Tibial nerve (tissue), 4 donors: ENCODE measurements around the gene COL4A5. TPM values are rescaled to one million over a fixed set of nuclear protein-coding genes. Genes with fewer than 3 reads are reported as not detected.

ENCODE experiments used
- DNase-seq, 2 donors: peaks; one replicate each; pipeline ENCODE4 v3.0.0-alpha.2; 2019; ENCODE audit warnings: low spot score in 2 of 2
- H3K27ac ChIP-seq, 4 donors: fragments of 200-600 bp; sonication (generic) in 3 of 4; one replicate each; pipeline ENCODE4 v1.5.1; 2017 to 2019; ENCODE audit warnings: mild to moderate bottlenecking in 1 of 4
- H3K27me3 ChIP-seq, 2 donors: fragments of 200-600 bp; sonication (generic) in 1 of 2; one replicate each; pipeline versions ENCODE4 v1.5.1 to v1.6.0; 2017 to 2019
- H3K36me3 ChIP-seq, 3 donors: fragments of 200-600 bp; sonication (generic); one replicate each; pipeline ENCODE4 v1.5.1; 2018 to 2019
- H3K4me1 ChIP-seq, 4 donors: fragments of 200-600 bp; sonication (generic) in 3 of 4; one replicate each; pipeline ENCODE4 v1.5.1; 2017 to 2019
- H3K4me3 ChIP-seq, 4 donors: fragments of 200-600 bp; sonication (generic) in 3 of 4; one replicate each; pipeline ENCODE4 v1.5.1; 2017 to 2019; ENCODE audit warnings: mild to moderate bottlenecking in 1 of 4, moderate library complexity in 1 of 4
- H3K9me3 ChIP-seq, 4 donors: fragments of 200-600 bp; sonication (generic) in 3 of 4; one replicate each; pipeline ENCODE4 v1.5.1; 2017 to 2019
- EP300 ChIP-seq, 2 donors: sonication (generic); formaldehyde crosslinking; IDR thresholded peaks; one replicate each; pipeline ENCODE4 v1.6.1; 2017; ENCODE audit warnings: antibody characterized with exemption in 2 of 2, mild to moderate bottlenecking in 1 of 2
- POLR2A ChIP-seq, 2 donors: fragments of 450-650 bp; IDR thresholded peaks; one replicate each; pipeline ENCODE4 v1.6.1; 2017; ENCODE audit warnings: antibody characterized with exemption in 2 of 2, mild to moderate bottlenecking in 2 of 2, moderate library complexity in 2 of 2
- WGBS, 2 donors: methylation state at CpG; one replicate each; pipeline ENCODE4 v1.1.5; 2018; 5-methylcytosine and 5-hydroxymethylcytosine counted together
- total RNA-seq, 4 donors: library from RNA; depleted of rRNA; stranded (reverse); fragments of >200 nt; gene quantifications; one replicate each; pipeline ENCODE4 v1.1.0, GENCODE V29; 2016
- TF ChIP-seq, protein P1 (sequence below), 5 experiments: fragments of 200-600 bp in 3 of 5; fragments of 450-650 bp in 2 of 5; sonication (generic) in 3 of 5; IDR thresholded peaks; one replicate each; pipeline ENCODE4 v1.5.1; 2016 to 2019; ENCODE audit warnings: antibody characterized with exemption in 5 of 5, mild to moderate bottlenecking in 3 of 5, moderate library complexity in 2 of 5

COL4A5 gene
- total RNA-seq, 4 donors from 2014 or later, result 7.4 to 24.9 (median 15.7) TPM

DNA sequence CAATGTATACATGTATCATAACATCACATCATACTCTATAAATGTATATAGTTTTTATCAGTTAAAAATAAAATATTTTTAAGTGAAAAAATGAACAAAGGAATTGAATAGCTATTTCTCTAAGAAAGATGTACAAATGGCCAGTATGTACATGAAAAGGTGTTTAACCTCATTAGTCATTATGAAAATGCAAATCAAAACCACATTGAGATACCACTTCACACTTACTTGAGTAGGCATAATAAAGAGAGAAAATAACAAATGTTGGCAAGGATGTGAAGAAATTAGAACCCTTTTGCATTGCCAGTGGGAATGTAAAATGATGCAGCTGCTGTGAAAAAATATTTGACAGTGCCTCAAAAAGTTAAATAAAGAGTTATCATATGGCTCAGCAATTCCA is 201.2 kb downstream of the COL4A5 start:
- Histone ChIP-seq H3K4me3 (no peak overlapping the region), H3K9me3 (peaks cover 0 to 8% (median 0%) of the 10 kb centered on the region in 4 donors), H3K27me3 (no peaks in the 10 kb centered on the region), H3K27ac (no peak overlapping the region), H3K4me1 (no peaks in the 10 kb centered on the region), H3K36me3 (no peaks in the 10 kb centered on the region)
- DNase-seq, result no peak
- no peak for TF ChIP-seq POLR2A (IDR thresholded peaks at IDR 0.05)
- TF ChIP-seq EP300 (IDR thresholded peaks at IDR 0.05), result no peak
- TF ChIP-seq, protein P1, sequence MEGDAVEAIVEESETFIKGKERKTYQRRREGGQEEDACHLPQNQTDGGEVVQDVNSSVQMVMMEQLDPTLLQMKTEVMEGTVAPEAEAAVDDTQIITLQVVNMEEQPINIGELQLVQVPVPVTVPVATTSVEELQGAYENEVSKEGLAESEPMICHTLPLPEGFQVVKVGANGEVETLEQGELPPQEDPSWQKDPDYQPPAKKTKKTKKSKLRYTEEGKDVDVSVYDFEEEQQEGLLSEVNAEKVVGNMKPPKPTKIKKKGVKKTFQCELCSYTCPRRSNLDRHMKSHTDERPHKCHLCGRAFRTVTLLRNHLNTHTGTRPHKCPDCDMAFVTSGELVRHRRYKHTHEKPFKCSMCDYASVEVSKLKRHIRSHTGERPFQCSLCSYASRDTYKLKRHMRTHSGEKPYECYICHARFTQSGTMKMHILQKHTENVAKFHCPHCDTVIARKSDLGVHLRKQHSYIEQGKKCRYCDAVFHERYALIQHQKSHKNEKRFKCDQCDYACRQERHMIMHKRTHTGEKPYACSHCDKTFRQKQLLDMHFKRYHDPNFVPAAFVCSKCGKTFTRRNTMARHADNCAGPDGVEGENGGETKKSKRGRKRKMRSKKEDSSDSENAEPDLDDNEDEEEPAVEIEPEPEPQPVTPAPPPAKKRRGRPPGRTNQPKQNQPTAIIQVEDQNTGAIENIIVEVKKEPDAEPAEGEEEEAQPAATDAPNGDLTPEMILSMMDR (IDR thresholded peaks at IDR 0.05), result no peak

DNA sequence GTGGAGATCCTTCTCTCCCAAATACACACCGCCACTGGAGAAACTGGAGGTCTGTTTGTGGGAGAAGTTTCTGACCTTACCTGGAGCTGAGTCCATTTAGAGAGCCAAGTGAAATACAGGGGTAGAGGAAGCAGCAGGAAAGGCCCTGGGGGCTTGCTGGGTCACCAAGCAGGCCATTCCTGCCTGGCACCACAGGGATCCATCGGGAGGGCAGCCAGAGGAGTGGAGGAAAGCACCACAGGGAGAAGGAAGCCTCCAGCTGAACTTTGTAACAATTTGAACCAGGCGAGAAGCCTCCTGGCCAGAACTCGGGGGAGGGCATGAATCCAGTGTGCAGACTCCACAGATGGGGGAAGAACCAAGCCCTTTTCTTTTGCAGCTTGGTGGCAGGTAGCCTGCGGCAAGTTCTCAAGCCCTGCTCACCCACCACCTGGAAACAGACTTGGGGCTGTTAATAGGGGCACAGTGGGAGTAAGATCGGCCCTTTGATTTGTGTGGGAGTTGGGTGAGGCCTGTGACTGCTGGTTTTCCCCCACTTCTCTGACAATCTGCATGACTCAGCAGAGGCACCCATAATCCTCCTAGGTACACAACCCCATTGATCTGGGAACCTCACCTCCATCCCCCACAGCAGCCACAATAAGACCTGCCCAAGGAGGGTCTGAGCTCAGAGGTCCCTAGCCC is 202.1 kb downstream of the COL4A5 start:
- WGBS, 2 donors, result 81 to 92% methylated on average over 5 to 6 of the region's 6 CpGs

DNA sequence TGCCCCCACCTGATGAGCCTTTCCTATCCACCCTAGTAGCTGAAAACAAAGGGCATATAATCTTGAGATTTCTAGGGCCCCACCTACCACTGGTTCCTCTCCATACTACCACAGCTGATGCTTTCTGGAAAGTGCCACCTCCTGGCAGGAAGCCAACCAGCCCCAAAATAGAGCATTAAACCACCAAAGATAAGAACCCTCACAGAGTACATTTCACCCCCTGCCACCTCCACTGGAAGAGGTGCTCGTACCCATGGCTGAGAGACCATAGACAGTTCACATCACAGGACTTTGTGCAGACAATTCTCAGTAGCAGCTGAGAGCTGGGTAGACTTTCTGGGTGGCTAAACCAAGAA is 202.6 kb downstream of the COL4A5 start:
- TF ChIP-seq EP300 (IDR thresholded peaks at IDR 0.05), result no peak
- TF ChIP-seq POLR2A (IDR thresholded peaks at IDR 0.05), result no peak
- TF ChIP-seq, protein P1 (IDR thresholded peaks at IDR 0.05), result no peak
- WGBS, 2 donors, result 71 to 100% methylated on average over 1 of the region's 1 CpG

More for the DNA sequence above, 202.1 kb downstream of the COL4A5 start:
- H3K4me1 ChIP-seq, result no peaks in the 10 kb centered on the region
- DNase-seq, result no peak
- H3K9me3 ChIP-seq, result peaks cover 0 to 8% (median 0%) of the 10 kb centered on the region in 4 donors
- H3K27me3 ChIP-seq, result no peaks in the 10 kb centered on the region
- H3K27ac ChIP-seq, result no peak overlapping the region
- TF ChIP-seq EP300 (IDR thresholded peaks at IDR 0.05) (no peak), POLR2A (IDR thresholded peaks at IDR 0.05) (no peak)
- TF ChIP-seq, protein P1 (IDR thresholded peaks at IDR 0.05), result no peak
- no peaks in the 10 kb centered on the region for H3K36me3 ChIP-seq
- H3K4me3 ChIP-seq, result no peak overlapping the region

DNA sequence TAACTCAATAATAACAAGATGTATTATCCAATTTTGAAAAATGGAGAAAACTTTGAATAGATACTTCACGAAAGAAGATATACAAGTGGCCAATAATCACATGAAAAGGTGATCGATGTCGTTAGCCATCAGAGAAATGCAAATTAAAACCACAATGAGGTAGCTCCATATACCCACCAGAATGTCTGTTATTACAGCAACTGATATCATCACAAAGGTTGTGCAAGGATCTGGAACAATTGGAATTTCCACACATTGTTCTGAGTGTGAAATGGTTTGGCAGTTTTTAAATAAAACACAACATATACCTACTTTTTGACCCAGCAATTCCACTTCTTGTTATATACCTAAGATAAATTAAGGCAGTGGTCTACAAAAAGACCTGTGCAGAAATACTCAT is 225.1 kb downstream of the COL4A5 start:
- Histone ChIP-seq H3K27me3 (peaks cover 0 to 13% of the 10 kb centered on the region in 2 donors), H3K9me3 (no peaks in the 10 kb centered on the region), H3K4me1 (no peaks in the 10 kb centered on the region), H3K36me3 (no peaks in the 10 kb centered on the region), H3K27ac (no peak overlapping the region), H3K4me3 (no peak overlapping the region)
- TF ChIP-seq EP300 (IDR thresholded peaks at IDR 0.05) (no peak), POLR2A (IDR thresholded peaks at IDR 0.05) (no peak)
- TF ChIP-seq, protein P1 (IDR thresholded peaks at IDR 0.05), result no peak
- 85 to 100% methylated on average over 3 of the region's 3 CpGs for WGBS, 2 donors
- DNase-seq, result no peak

More for the DNA sequence above, 202.6 kb downstream of the COL4A5 start:
- Histone ChIP-seq H3K27me3 (no peaks in the 10 kb centered on the region), H3K4me1 (no peaks in the 10 kb centered on the region), H3K36me3 (no peaks in the 10 kb centered on the region), H3K9me3 (peaks cover 0 to 8% (median 0%) of the 10 kb centered on the region in 4 donors), H3K27ac (no peak overlapping the region), H3K4me3 (no peak overlapping the region)
- no peak for DNase-seq

DNA sequence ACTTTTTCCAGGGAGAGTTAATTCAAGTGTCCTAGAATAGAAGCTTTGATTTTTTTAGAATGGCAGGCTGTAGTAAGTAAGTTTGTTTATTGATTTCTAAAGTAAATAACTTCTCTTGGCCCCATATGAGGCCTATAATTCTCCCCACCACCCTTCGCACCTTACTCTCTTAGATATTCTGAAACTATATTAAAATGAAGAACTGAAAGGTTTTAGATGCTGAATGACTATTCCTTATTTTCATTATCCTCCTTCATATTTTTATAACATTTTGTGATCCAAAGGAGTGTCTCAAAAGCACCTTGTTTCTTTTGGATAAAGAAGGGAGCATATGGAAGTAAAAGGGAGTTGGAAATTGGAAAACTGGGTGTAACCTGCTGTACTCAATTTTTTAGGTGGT is 226.5 kb downstream of the COL4A5 start:
- TF ChIP-seq POLR2A (IDR thresholded peaks at IDR 0.05), result no peak
- TF ChIP-seq EP300 (IDR thresholded peaks at IDR 0.05), result no peak
- 93 to 94% methylated on average over 1 of the region's 1 CpG for WGBS, 2 donors
- H3K9me3 ChIP-seq, result no peaks in the 10 kb centered on the region

More for the DNA sequence above, 226.5 kb downstream of the COL4A5 start:
- Histone ChIP-seq H3K27me3 (peaks cover 0 to 6% of the 10 kb centered on the region in 2 donors), H3K27ac (no peak overlapping the region), H3K4me1 (no peaks in the 10 kb centered on the region), H3K36me3 (no peaks in the 10 kb centered on the region), H3K4me3 (no peak overlapping the region)
- DNase-seq, result no peak
